GM23248 (cell line): ENCODE results near the gene ACO2.

Experiments used
- EZH2 ChIP-seq: fragments of 200-600 bp; sonication (generic); IDR thresholded peaks from 2 replicates; pipeline ENCODE4 v1.6.1; 2018; ENCODE audit warnings: antibody characterized with exemption, mild to moderate bottlenecking; ENCODE audit not compliant: insufficient read depth, poor library complexity, severe bottlenecking
- EZH2phosphoT487 ChIP-seq: fragments of 200-600 bp; sonication (generic); IDR thresholded peaks from 2 replicates; pipeline ENCODE4 v1.6.1; 2018; ENCODE audit warnings: antibody characterized with exemption, moderate library complexity, mild to moderate bottlenecking, low read depth; ENCODE audit not compliant: insufficient read depth

DNA sequence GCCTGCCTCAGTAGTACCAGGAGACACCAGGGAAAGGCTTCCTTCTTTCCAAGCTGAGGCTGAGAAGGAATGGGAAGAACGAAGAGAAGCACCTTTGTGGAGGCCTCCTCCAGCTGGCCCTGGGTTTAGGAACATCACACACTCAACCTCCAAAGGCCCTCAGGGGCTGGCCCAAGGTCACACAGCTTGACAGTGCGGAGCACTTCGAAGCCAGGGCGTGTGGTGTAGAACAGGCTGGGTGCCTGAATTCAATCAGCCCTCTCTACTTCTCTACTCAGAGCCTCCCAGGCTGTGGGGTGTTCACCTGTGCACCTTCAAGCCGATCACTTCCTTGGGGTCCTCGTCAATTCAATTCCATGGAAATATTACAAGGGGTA is 91.2 kb downstream of the ACO2 start:
- TF ChIP-seq EZH2phosphoT487 (no peak), EZH2 (no peak)
